Vagina (tissue), 2 donors: ENCODE results near the gene WFIKKN1. TPM values are rescaled to one million over a fixed set of nuclear protein-coding genes. Genes with fewer than 3 reads are reported as not detected.

Experiments used
- DNase-seq, 2 donors: peaks; one replicate each; pipeline ENCODE4 v3.0.0-alpha.2; 2017; ENCODE audit errors: extremely low spot score in 2 of 2
- H3K27ac ChIP-seq: fragments of 200-600 bp; sonication (generic); one replicate; pipeline ENCODE4 v1.5.1; 2019
- H3K27me3 ChIP-seq: fragments of 200-600 bp; sonication (generic); one replicate; pipeline ENCODE4 v1.5.1; 2019
- H3K36me3 ChIP-seq, 2 donors: fragments of 200-600 bp; sonication (generic); one replicate each; pipeline ENCODE4 v1.5.1; 2017 to 2019
- H3K4me1 ChIP-seq: fragments of 200-600 bp; sonication (generic); one replicate; pipeline ENCODE4 v1.5.1; 2019
- H3K4me3 ChIP-seq, 2 donors: fragments of 200-600 bp; sonication (generic); 1 replicate in 1 of 2; 2 replicates in 1 of 2; pipeline ENCODE4 v1.5.1; 2016 to 2019
- H3K9me3 ChIP-seq: fragments of 200-600 bp; sonication (generic); one replicate; pipeline ENCODE4 v1.5.1; 2019
- CTCF ChIP-seq, 3 experiments: fragments of 450-650 bp in 2 of 3; fragments of 200-600 bp in 1 of 3; sonication (generic) in 1 of 3; IDR thresholded peaks; one replicate each; pipeline ENCODE4 v1.5.1; 2017 to 2019; ENCODE audit warnings: antibody characterized with exemption in 3 of 3, mild to moderate bottlenecking in 2 of 3, moderate library complexity in 2 of 3
- POLR2A ChIP-seq, 2 donors: fragments of 450-650 bp; IDR thresholded peaks; one replicate each; pipeline ENCODE4 v1.6.1; 2017; ENCODE audit warnings: antibody characterized with exemption in 2 of 2, mild to moderate bottlenecking in 2 of 2, moderate library complexity in 2 of 2
- POLR2AphosphoS5 ChIP-seq, 2 donors: sonication (generic); formaldehyde crosslinking; IDR thresholded peaks; one replicate each; pipeline ENCODE4 v1.9.0; 2017; ENCODE audit warnings: antibody characterized with exemption in 2 of 2, mild to moderate bottlenecking in 2 of 2, low read depth in 1 of 2; ENCODE audit not compliant: insufficient read depth in 1 of 2
- intact Hi-C: fragments of 100-400 bp; cut with DNase I; formaldehyde crosslinking; loops from one replicate; pipeline ENCODE4 v1.15.1; 2023
- total RNA-seq: library from RNA; depleted of rRNA; stranded (reverse); fragments of >200 nt; gene quantifications from one replicate; pipeline ENCODE4 v1.2.3, GENCODE V29; 2016

The WFIKKN1 gene
- total RNA-seq, 1 donor from 2014 or later = 3.2 TPM

- Histone ChIP-seq H3K27me3 (no peaks in the 10 kb centered on the region), H3K4me1 (peaks cover 39% of the 10 kb centered on the region), H3K9me3 (no peaks in the 10 kb centered on the region), H3K27ac (peak overlapping the region; percentile 99), H3K36me3 (no peaks in the 10 kb centered on the region), H3K4me3 (peak overlapping the region; percentile 69 to 96)
- no peak for TF ChIP-seq CTCF (IDR thresholded peaks at IDR 0.05)
- TF ChIP-seq POLR2A (IDR thresholded peaks at IDR 0.05) = no peak
- no peak for TF ChIP-seq POLR2AphosphoS5 (IDR thresholded peaks at IDR 0.05; ENCODE audit: insufficient read depth in 1 of 2, low read depth in 1 of 2)
- intact Hi-C loops = no loop called here
- DNase-seq = no peak
Measured at GRCh38 chr16:635573-636205, 4.9 kb downstream of the WFIKKN1 start.

- intact Hi-C loops = no loop called here
- Histone ChIP-seq H3K27me3 (no peaks in the 10 kb centered on the region), H3K36me3 (no peaks in the 10 kb centered on the region), H3K4me3 (peak within 1 kb of the TSS; percentile 69 to 96), H3K9me3 (no peaks in the 10 kb centered on the region), H3K27ac (peak within 1 kb of the TSS; percentile 99), H3K4me1 (peaks cover 37% of the 10 kb centered on the region)
- DNase-seq = peak in 1 of 2 donors; percentile 97
- TF ChIP-seq POLR2AphosphoS5 (IDR thresholded peaks at IDR 0.05; ENCODE audit: insufficient read depth in 1 of 2, low read depth in 1 of 2) (peak; percentile 64 to 90), POLR2A (IDR thresholded peaks at IDR 0.05) (peak in 1 of 2 donors; percentile 33), CTCF (IDR thresholded peaks at IDR 0.05) (peak in 1 of 3 experiments; percentile 10)
Measured at GRCh38 chr16:636206-637080, 5.7 kb downstream of the WFIKKN1 start, which contains the start of gene METTL26. TSS of gene METTL26 (minus strand) at chr16:636305. CDS start at chr16:636290, 15 bp downstream.

- no peak for DNase-seq
- intact Hi-C loops = no loop called here
- Histone ChIP-seq H3K4me3 (peak overlapping the region; percentile 69 to 96), H3K27ac (peak overlapping the region; percentile 99), H3K4me1 (peaks cover 38% of the 10 kb centered on the region), H3K27me3 (no peaks in the 10 kb centered on the region), H3K9me3 (no peaks in the 10 kb centered on the region), H3K36me3 (no peaks in the 10 kb centered on the region)
- TF ChIP-seq POLR2A (IDR thresholded peaks at IDR 0.05) (no peak), CTCF (IDR thresholded peaks at IDR 0.05) (peak in 1 of 3 experiments; percentile 1), POLR2AphosphoS5 (IDR thresholded peaks at IDR 0.05; ENCODE audit: insufficient read depth in 1 of 2, low read depth in 1 of 2) (no peak)
Measured at GRCh38 chr16:637081-638018, 6.6 kb downstream of the WFIKKN1 start.

GRCh38 chr16:638034-638543, 7.3 kb downstream of the WFIKKN1 start:
- H3K27ac ChIP-seq = no peak overlapping the region
- peak overlapping the region in 1 of 2 donors; percentile 96 for H3K4me3 ChIP-seq
- TF ChIP-seq CTCF (IDR thresholded peaks at IDR 0.05) = no peak
- no peak for TF ChIP-seq POLR2A (IDR thresholded peaks at IDR 0.05)
- no peak for TF ChIP-seq POLR2AphosphoS5 (IDR thresholded peaks at IDR 0.05; ENCODE audit: insufficient read depth in 1 of 2, low read depth in 1 of 2)
- no peak for DNase-seq
- no peaks in the 10 kb centered on the region for H3K36me3 ChIP-seq
- H3K9me3 ChIP-seq = no peaks in the 10 kb centered on the region
- H3K27me3 ChIP-seq = no peaks in the 10 kb centered on the region
- intact Hi-C loops = no loop called here
- H3K4me1 ChIP-seq = peaks cover 45% of the 10 kb centered on the region
